Activated naive CD8-positive, alpha-beta T cell treated with anti-CD3 and anti-CD28 coated beads, Interleukin-2, amount 50 U/mL, for 16 hours (primary cell): ENCODE data around the gene MME.
"Not testable (repeated sequence)": the region's sequence is repeated elsewhere in the genome, so short reads cannot be mapped to it uniquely, and the experiment has no call there.

Experiments used
- DNase-seq: peaks from one replicate; pipeline ENCODE4 v3.0.0-alpha.2; 2020; ENCODE audit warnings: low read depth, low spot score

The MME gene

DNA sequence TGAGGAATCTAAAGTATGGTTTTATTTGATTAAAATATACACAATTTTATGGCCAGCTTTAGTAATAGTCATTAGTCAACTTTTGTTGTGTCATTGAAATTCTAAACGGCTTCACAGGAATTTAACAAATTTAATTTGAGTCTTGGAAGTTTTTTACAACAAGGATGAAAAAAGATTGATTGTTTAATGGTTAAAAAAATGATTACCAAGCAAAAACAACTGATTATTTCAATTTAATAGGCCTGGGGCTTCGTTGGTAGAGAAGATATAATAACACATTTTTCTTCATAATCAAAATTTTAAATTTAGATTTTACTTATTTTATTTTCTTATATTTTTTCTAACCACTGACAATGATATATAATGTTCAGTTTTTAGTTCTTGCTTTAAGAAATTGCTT, 4.4 kb downstream of the MME start:
- no peak for DNase-seq

DNA sequence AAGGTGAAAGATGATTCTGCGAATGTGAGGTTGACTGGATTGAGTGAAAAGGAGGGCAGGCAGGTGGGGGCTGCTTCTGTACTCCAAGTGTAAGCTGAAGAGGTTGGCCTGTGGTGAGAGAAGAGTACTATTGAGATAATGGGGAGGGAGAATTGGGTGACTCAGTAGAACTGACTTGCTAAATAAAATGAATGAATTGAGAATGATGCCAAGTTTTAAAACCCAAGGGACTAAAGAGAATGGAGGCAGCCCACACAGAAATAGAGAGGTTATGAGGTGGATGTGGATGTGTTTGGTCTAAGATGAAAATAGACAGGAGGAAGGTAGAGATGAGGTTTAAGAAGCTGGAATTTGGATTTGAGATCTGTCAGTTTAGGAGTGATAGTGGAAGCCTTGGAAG, 5.9 kb downstream of the MME start:
- DNase-seq = no peak

DNA sequence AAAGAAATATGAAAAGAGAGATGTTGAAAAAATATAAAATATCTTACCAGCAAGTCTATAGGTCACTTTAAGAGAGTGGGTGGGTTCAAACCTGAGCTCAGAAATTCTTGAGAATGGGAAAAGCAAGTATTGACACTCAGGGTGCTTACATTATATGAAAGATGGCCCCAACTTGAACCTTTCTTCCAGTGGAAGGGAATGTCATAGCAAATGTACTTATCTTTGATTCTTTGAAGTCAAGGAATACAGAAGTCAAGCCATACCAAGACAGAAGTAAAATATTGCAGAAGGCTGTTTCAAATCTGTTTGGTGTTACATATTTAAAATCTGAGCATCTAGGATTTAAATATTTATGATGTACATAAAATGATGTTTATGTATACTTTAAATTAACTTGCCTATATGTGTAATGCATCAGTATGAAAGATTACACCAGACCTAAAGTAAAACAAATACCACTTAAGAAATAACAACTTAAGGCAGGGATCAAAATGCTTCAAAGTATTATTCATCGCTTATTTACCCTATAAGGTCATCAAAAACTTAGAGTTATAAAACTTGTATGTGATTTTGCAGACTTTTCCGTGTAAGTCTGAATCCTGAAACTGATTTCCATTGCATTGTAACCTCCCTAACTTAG, 8.7 kb downstream of the MME start:
- DNase-seq = no peak

DNA sequence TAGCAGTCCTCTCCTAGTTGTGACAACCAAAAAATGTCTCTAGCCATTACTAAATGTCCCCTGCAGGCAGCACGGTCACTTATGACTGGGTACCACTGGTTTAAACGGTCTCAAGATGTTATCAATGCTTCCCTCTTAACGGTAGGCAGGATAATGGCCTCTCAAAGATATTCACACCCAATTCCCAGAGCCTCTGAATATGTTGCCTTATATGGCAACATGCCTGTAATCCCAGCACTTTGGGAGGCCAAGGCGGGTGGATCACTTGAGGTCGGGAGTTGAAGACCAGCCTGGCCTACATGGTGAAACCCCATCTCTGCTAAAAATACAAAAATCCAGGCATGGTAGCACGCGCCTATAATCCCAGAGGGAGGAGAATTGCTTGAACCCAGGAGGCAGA, 9.4 kb downstream of the MME start:
- no peak for DNase-seq

DNA sequence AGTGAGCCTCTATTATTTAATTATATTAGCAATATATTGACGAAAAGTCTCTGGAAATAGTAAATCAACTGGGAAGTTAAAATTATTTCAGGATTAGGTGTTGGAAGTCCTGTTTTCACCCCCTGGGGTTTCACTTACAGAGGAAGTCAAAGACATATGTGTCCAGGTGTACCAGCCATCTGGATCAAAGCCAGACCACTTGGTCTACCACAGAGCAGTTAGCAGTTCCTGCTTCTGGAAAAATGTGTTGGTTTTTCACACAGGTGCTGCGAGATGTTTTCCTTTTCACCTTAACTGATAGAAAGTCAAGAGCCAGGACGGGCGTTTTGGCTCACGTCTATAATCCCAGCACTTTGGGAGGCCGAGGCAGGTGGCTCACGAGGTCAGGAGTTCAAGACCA, 13.1 kb downstream of the MME start:
- no peak for DNase-seq

DNA sequence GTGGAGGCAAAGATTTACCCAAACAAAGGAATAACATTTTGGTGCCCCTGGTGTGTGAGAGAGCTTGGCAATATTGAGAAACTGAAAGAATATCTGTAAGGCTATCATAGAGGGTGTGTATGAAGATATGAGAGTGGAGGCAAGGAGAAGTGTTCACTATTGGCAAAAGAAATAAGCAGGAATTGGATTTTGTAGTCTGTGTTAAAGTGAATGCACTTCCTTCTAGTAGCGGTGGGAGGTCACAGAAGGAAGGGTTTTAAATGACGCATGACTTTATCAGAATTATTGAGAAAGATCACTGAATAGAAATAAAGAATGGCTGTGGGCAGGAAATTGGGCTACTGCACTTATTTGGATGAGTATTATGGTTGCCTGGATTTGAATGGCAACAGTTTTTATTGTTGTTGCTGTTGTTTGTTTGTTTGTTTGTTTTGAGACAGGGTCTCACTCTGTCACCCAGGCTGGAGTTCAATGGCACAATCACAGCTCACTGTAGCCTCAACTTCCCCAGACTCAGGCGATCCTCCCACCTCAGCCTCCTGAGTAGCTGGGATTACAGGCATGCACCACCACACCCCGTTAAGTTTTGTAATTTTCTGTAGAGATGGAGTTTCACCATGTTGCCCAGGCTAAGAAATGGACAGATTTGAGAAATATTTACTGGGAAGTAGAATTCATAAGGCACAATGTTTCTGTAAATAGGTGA, 16.3 kb downstream of the MME start:
- DNase-seq = no peak

DNA sequence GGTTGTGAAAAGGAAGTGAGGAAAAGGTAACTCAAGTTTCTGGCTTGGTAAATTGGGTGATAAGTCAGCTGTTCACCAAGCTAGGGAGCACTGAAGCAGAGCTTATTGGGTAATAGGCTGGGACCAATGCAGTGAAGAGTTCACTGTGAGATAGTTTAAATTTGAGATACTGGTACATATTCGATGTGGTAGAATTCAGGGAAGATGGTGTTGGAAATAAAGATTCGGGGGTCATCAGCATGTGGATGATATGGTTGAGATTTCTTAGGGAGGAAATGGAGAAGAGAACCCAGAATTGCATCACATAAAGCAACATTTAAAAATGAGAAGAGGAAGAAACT, 16.9 kb downstream of the MME start:
- no peak for DNase-seq

DNA sequence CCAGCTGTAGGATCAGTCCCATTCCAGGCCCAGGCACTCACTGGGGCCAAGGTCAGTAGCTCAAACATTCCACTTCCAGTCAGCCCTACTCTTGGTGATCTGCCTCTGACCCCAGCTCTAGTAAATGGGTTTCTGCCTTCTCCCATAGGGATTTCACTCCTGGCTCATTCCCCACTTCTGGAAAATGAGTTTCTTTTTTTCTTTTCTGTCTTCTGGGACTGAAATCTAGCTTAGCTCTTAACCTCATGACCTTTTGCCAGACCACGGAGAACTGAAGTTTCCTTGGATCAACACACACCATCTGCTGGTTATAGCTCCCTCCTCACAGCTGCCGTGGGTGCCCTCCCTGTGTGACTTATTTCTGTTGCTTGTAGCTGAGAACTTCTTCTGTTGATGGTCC, 21.3 kb downstream of the MME start:
- no peak for DNase-seq

DNA sequence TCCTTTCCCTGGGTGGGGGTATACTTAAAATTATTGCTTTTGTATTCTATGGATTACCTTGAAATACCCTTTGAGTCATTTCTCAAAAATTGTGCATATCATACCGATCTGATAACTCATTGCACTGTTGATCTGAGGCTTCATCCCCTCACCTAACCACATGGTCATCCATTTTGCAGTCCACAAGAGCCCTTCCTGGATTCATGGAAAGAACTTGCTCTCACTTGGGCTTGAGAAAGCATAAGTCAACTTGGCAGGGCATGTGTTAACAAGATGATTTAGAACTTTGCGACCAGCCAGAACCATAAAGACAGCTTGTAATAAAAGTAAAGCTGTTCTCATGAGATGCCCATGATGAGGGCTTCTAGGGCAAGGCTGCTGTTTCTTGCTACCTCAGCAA, 22.2 kb downstream of the MME start:
- DNase-seq = no peak

DNA sequence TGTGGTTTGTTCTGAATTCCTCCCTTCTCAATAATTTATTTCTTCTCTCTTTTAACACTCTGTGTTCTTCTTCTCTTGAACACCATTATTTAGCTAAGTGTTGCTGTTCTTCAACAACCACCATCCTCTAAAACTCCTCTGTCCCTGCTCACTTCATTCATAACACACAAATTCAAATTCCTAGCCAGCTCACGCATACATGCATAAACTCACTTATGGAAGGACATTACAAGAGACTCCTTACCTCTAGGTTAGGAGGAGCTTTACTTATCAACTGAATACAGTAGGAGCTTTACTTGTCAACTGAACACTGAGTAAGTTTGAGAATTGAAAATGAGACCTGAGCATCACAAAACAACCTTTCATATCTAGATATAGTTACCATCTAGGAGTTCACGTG, 23.6 kb downstream of the MME start:
- no peak for DNase-seq

DNA sequence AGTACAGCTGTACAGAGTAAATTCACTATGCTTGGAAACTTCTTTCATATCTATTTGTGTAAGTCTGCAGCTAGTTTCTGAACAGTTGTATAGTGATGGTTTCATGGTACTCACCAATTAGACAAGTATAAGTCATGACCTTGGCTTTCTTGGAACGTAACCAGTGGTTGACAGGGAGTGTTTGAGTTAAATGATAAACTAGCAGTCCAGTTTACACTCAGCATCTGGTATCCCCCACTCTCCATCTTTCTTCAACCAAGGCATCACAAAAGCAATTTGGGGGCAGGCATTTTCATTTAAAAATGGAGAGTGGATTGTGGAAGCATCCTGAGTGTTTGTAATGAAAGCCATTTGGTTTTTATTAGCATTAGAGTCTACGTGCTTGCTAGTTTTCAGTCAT, 26.0 kb downstream of the MME start:
- DNase-seq = no peak

DNA sequence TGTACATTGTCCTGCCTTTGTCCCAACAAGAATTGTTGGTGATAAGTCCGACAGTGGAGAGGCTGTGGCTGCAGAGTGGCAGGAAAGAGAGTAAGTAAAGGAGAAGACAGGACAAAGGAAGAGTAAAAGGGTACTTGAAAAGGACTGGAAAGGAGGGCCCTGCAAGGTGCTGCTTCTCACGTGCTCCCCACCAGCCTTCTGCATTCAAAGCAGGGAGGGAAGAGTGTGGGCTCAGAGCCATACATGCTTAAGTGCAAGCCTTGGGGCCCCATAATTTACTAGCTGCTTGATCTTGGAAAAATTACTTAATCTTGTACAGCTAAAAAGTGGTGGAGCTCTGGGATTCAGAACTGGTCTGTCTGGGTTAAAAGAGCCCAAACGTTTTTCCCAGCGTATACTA, 29.9 kb downstream of the MME start:
- no peak for DNase-seq

DNA sequence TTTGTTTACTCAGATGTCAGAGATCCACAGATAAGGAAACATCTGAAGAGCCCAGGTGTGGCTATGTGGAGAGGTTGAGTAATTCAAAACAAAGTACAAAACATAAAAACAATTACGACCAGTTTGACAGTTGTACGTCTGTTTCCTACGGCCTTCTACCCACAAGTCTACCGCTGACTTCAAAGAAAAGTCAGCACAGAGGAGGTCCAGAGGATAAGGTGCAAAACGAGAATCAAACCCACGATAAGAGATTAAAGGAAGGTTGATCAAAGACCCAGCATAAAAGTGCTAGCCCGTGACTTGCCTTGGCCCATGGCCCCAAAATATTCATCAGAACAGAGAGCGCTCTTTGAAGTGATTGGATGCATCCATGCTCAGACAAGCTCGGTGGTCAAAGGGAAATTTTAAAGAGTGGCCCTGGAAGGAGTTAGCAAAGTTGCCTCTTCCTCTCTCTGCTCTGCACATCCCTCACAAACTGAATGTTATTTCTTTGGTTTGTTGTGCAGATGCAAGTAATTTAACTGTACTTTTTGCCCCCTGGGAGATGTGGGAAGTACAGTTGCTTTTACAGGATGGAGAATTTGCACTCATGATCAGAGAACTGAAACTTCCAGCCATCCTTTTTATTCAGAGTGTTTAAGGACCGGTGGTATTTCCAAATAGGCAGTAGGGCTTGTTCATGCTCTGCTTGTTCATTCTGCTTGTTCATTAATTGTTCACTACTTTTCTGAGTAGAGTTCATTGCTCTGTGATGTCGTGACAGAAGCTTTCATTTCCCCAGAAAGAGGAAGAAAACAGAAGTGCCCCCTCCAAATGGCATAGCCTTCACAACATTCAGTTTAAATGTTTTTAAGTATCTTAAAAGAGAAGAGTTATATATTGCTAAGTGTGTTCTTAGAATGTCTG, 31.1 kb downstream of the MME start:
- no peak for DNase-seq

DNA sequence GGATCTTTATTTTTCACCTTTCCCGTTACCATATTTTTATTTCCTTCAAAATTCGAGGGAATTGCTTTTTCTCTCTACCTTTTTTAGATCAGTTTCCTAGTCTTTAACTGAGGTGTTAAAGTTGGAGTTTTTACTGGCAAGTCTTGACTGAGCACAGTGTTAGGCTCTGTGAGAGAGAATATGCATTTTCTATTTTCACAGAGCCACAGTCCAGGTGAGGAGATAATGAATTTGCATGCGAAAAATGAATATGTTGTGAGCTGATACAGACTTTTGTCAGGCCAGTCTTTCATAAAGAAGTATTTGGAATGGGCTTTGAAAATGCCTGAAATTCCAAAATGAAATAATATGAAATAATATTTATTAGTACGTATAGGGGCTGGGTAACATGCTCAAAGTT, 31.9 kb downstream of the MME start:
- no peak for DNase-seq

DNA sequence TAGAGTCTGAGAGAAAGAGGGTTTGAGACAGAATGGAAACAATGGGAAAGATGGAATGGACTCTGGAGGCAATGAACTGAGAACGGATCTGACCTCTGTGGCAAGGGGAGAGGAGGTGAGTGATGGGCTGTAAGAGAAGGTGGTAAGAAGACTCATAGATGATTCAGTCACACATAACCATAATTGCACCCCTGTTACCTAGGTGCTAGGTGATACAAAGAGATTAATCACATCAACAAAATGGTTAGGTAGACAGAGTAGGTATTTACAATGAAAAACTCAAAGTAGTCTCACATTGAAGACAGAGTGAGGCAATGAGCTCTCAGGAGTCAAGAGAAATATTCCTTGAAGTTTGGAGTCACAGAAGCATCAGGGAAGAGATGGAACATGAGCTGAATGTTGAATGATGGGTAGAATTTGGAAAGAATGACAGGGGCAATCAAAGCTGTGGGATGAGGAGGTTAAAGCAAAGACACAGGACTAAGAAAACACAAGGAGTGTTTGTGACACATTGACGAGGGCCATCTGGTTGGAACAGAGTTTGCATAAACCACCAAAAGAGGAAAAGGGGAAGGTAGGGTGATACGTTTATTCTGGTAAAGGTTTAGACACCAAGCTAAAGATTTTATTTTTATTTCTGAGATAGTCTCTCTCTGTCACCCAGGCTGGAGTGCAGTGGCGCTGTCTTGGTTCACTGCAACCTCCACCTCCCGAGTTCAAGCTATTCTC, 32.7 kb downstream of the MME start:
- no peak for DNase-seq

DNA sequence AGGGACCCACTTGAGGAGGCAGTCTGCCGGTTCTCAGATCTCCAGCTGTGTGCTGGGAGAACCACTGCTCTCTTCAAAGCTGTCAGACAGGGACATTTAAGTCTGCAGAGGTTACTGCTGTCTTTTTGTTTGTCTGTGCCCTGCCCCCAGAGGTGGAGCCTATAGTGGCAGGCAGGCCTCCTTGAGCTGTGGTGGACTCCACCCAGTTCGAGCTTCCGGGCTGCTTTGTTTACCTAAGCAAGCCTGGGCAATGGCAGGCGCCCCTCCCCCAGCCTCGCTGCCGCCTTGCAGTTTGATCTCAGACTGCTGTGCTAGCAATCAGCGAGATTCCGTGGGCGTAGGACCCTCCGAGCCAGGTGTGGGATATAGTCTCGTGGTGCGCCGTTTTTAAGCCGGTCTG, 44.6 kb downstream of the MME start:
- DNase-seq = not testable (repeated sequence)

DNA sequence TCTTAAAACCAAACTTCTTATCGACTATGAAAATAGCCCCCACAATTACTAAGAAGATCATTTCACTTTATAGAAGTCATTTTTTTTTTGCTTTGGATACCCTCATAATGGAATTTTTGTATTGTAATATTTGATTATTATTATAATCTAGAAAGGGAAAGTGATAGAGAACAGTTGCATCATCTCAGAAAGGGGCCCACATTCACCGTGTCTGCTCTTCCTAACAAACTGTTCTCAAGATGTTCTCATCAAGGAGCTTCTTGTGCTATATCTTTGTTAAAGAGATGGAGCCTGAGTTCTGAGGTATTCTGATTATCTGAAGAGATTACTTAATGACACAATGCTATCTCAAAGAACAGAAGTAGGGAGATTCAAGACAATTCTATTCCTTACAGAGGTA, 49.3 kb downstream of the MME start:
- no peak for DNase-seq

DNA sequence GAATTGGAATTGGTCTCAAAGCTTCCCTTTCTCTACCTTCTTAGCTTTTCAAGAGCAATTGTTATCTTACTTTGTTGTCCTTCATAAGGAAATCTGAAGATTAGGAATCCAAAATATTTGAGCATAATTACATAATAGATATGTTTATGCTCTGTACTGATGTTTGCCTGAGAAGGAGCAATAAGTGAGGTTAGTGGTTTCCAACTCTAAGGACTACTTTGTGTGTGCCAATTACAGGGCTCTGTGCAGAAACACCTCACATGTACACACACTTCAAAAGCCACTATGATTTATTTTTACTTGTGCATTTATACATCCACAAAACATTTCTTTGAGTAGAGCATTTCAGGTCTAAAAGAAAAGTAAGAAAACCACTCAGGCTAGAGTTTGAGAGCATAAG, 49.9 kb downstream of the MME start:
- DNase-seq = no peak

DNA sequence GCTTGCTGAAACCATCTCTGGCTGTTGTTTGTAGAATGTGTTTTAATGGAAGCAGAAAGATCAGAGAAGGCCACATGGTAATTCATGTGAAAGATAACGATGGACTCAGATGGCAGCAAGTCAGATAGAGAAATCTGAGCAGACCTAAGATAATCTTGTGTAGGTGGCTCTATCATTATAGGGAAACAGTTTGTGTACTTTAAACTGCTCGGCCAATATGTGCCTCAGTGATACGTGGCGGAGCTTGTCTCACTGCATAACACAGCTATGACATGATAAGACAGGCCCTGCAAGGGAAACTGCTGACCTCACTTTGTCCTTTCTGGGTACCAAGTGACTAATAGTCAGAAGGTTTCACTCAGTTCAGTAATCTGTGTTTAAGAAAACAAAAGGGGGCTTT, 51.0 kb downstream of the MME start:
- no peak for DNase-seq

DNA sequence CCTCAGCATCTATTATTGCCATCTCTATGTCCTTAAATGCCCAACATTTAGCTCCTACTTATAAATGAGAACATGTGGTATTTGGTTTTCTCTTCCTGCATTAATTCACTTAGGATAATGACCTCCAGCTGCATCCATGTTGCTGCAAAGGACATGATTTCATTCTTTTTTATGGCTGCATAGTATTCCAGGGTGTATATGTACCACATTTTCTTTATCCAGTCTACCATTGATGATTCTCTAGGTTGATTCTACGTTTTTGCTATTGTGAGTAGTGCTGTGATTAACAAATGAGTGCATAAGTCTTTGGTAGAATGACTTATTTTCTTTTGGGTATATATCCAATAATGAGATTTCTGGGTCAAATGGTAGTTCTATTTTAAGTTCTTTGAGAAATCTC, 54.2 kb downstream of the MME start:
- DNase-seq = not testable (repeated sequence)

DNA sequence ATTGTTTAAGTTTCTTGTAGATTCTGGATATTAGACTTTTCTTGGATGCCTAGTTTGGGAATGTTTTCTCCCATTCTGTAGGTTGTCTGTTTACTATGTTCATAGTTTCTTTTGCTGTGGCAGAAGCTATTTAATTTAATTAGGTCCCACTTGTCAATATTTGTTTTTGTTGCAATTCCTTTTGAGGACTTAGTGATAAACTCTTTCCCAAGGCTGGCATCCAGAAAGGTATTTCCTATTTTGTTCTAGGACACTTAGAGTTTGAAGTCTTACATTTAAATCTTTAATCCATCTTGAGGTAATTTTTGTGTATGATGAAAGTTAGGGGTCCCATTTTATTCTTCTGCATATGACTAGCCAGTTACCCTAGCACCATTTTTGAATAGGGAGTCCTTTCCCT, 54.9 kb downstream of the MME start:
- DNase-seq = no peak

DNA sequence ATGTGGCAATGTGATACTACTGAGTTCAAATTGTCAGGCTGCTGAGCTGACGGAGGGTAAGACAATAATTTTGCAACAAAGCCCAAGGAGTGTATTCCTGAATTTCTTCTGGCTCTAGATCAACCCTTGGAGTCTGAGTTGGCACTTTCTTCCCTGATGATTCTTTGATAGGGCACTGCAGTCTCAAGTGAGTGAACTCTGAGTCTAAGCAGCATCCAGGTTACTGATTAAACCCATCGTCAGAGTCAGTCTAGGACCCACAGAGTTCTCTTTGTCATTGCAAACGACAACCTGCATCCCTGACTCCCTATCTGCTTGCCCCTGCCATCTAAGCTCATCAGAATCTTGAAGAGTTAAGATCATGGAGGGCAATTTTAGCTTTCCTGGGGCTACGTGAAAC, 58.6 kb downstream of the MME start:
- DNase-seq = no peak
